Breast epithelium (tissue), 4 donors: ENCODE results near the gene RAP1GAP2. TPM values are rescaled to one million over a fixed set of nuclear protein-coding genes. Genes with fewer than 3 reads are reported as not detected.
"Not testable (repeated sequence)": the region's sequence is repeated elsewhere in the genome, so short reads cannot be mapped to it uniquely, and the experiment has no call there.

ENCODE experiments used
- DNase-seq, 2 donors: peaks; one replicate each; pipeline ENCODE4 v3.0.0-alpha.2; 2019; ENCODE audit warnings: low spot score in 2 of 2
- H3K27ac ChIP-seq, 2 donors: fragments of 200-600 bp; sonication (generic) in 1 of 2; one replicate each; pipeline ENCODE4 v1.5.1; 2016 to 2019; ENCODE audit warnings: mild to moderate bottlenecking in 1 of 2
- H3K27me3 ChIP-seq, 2 donors: fragments of 200-600 bp; sonication (generic) in 1 of 2; one replicate each; pipeline versions ENCODE4 v1.5.1 to v1.6.0; 2017 to 2019; ENCODE audit warnings: control low read depth in 1 of 2, mild to moderate bottlenecking in 1 of 2
- H3K36me3 ChIP-seq: fragments of 200-600 bp; one replicate; pipeline ENCODE4 v1.5.1; 2019
- H3K4me1 ChIP-seq, 2 donors: fragments of 200-600 bp; sonication (generic); one replicate each; pipeline ENCODE4 v1.5.1; 2016 to 2019; ENCODE audit warnings: control low read depth in 1 of 2
- H3K4me3 ChIP-seq, 3 donors: fragments of 200-600 bp; sonication (generic); 1 replicate in 2 of 3; 2 replicates in 1 of 3; pipeline ENCODE4 v1.5.1; 2016 to 2019; ENCODE audit warnings: mild to moderate bottlenecking in 3 of 3, moderate library complexity in 2 of 3
- H3K9me3 ChIP-seq, 2 donors: fragments of 200-600 bp; sonication (generic) in 1 of 2; one replicate each; pipeline ENCODE4 v1.5.1; 2016 to 2019; ENCODE audit warnings: control low read depth in 1 of 2
- CTCF ChIP-seq, 3 donors: fragments of 450-650 bp; IDR thresholded peaks; one replicate each; pipeline ENCODE4 v1.5.1; 2016 to 2017; ENCODE audit warnings: antibody characterized with exemption in 3 of 3, mild to moderate bottlenecking in 3 of 3, moderate library complexity in 3 of 3
- POLR2A ChIP-seq: fragments of 450-650 bp; IDR thresholded peaks from one replicate; pipeline ENCODE4 v1.6.1; 2016; ENCODE audit warnings: antibody characterized with exemption, mild to moderate bottlenecking, moderate library complexity
- POLR2AphosphoS5 ChIP-seq, 3 donors: sonication (generic); formaldehyde crosslinking; IDR thresholded peaks; one replicate each; pipeline ENCODE4 v1.6.1; 2017; ENCODE audit warnings: antibody characterized with exemption in 3 of 3
- intact Hi-C: fragments of 100-400 bp; cut with DNase I; formaldehyde crosslinking; loops from one replicate; pipeline ENCODE4 v1.15.1; 2023; ENCODE audit warnings: low total_unique reads
- total RNA-seq, 3 donors: library from RNA; depleted of rRNA; stranded (reverse); fragments of >200 nt; gene quantifications; one replicate each; pipeline ENCODE4 v1.1.0, GENCODE V29; 2016

The RAP1GAP2 gene
- total RNA-seq, 3 donors from 2014 or later = 5.3 to 23.4 (median 10.8) TPM

- intact Hi-C loops = no loop called here
- Histone ChIP-seq H3K4me3 (no peak overlapping the region), H3K27me3 (no peaks in the 10 kb centered on the region), H3K4me1 (no peaks in the 10 kb centered on the region), H3K27ac (no peak overlapping the region), H3K36me3 (no peaks in the 10 kb centered on the region), H3K9me3 (peaks cover 6 to 12% of the 10 kb centered on the region in 2 donors)
- TF ChIP-seq POLR2AphosphoS5 (IDR thresholded peaks at IDR 0.05) = no peak
- TF ChIP-seq POLR2A = no peak
- TF ChIP-seq CTCF (IDR thresholded peaks at IDR 0.05) = no peak
- no peak for DNase-seq
Measured at GRCh38 chr17:3026856-3027751, 230.9 kb downstream of the RAP1GAP2 start.

- TF ChIP-seq CTCF (IDR thresholded peaks at IDR 0.05) (no peak), POLR2AphosphoS5 (IDR thresholded peaks at IDR 0.05) (no peak), POLR2A (no peak)
- no peak overlapping the region for H3K27ac ChIP-seq
- no peaks in the 10 kb centered on the region for H3K4me1 ChIP-seq
- peaks cover 4 to 6% of the 10 kb centered on the region in 2 donors for H3K9me3 ChIP-seq
- H3K27me3 ChIP-seq = no peaks in the 10 kb centered on the region
- intact Hi-C loops = no loop called here
- H3K36me3 ChIP-seq = no peaks in the 10 kb centered on the region
- H3K4me3 ChIP-seq = no peak overlapping the region
- no peak for DNase-seq
Measured at GRCh38 chr17:3027786-3028532, 231.7 kb downstream of the RAP1GAP2 start.

DNA sequence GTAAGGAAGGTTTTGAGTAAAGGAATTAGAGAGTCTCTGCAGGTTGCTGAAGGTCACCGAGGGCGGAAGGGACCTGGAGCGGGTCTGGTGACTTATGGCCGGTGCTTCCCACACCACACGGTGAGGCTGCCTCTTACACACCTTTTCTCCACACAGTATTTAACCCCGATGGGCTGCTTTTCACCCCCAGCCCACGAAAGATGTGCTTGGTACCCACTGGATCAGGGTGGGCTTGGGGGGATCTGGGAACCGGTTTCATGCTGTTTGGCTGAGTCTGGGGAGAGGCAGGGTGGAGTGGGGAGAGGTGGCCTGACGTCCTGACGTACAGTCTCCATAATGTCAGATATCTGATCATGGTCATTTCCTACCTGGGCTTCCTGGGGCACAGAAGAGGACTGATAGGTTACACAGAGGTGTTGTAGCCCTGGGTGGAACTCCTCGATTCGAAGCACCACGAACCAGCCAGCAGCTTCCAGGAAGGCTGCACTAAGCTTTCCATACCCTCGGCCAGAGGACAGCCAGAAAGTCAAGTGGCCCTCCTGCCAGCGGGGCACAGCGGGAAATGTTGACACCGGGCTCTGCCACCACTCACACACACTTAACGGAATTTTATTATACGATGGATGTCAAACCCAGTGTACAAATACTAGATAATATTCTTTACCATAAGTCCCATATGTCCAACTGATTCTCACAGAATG is 233.1 kb downstream of the RAP1GAP2 start:
- Histone ChIP-seq H3K27ac (no peak overlapping the region), H3K4me3 (no peak overlapping the region), H3K27me3 (no peaks in the 10 kb centered on the region), H3K36me3 (no peaks in the 10 kb centered on the region), H3K9me3 (no peaks in the 10 kb centered on the region), H3K4me1 (no peaks in the 10 kb centered on the region)
- TF ChIP-seq POLR2AphosphoS5 (IDR thresholded peaks at IDR 0.05) = no peak
- TF ChIP-seq CTCF (IDR thresholded peaks at IDR 0.05) = no peak
- TF ChIP-seq POLR2A = no peak
- DNase-seq = no peak
- intact Hi-C loops = no loop called here

DNA sequence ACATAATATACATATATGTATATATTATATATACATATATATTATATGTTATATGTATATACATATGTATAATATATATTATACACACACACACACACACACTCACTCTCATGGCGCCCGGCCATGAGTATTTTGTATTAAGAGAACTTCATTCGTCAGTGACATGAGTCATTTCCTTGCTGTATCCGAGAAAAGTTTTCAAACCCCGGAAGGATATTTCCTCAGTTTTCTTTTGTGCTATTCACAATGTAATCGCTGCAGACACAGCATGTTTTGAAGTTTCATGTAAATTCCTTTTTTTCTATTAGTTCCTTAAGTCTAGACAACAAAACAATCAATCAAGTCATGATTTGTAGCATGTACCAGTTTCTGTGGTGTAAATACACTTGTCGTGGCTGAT is 233.9 kb downstream of the RAP1GAP2 start:
- Histone ChIP-seq H3K4me1 (no peaks in the 10 kb centered on the region), H3K27ac (no peak overlapping the region), H3K9me3 (no peaks in the 10 kb centered on the region), H3K27me3 (no peaks in the 10 kb centered on the region), H3K36me3 (no peaks in the 10 kb centered on the region), H3K4me3 (no peak overlapping the region)
- intact Hi-C loops = loop anchor here (10.0 kb wide), 1 partner anchor 1475 kb away; no protein-coding TSS in a partner anchor
- no peak for DNase-seq
- TF ChIP-seq POLR2A (no peak), CTCF (IDR thresholded peaks at IDR 0.05) (no peak), POLR2AphosphoS5 (IDR thresholded peaks at IDR 0.05) (no peak)

GRCh38 chr17:3030852-3031470 is 234.7 kb downstream of the RAP1GAP2 start:
- H3K27me3 ChIP-seq, H3K4me3 ChIP-seq, H3K9me3 ChIP-seq, H3K36me3 ChIP-seq, H3K4me1 ChIP-seq, DNase-seq: not testable (repeated sequence)
- H3K27ac ChIP-seq = peak overlapping the region in 1 of 2 donors; percentile 3
- intact Hi-C loops = loop anchor here (10.0 kb wide), 1 partner anchor 1474 kb away; no protein-coding TSS in a partner anchor
